HG03354 (cell line): ENCODE measurements around the gene ADH1B.
"Not testable (repeated sequence)": the region's sequence is repeated elsewhere in the genome, so short reads cannot be mapped to it uniquely, and the experiment has no call there.

Experiments
- ATAC-seq: cut with Tn5 transposase; IDR thresholded peaks from one replicate; pipeline ENCODE4 v1.9.1; 2021; ENCODE audit warnings: mild to moderate bottlenecking; ENCODE audit not compliant: unreplicated experiment, poor library complexity, severe bottlenecking

The ADH1B gene

DNA sequence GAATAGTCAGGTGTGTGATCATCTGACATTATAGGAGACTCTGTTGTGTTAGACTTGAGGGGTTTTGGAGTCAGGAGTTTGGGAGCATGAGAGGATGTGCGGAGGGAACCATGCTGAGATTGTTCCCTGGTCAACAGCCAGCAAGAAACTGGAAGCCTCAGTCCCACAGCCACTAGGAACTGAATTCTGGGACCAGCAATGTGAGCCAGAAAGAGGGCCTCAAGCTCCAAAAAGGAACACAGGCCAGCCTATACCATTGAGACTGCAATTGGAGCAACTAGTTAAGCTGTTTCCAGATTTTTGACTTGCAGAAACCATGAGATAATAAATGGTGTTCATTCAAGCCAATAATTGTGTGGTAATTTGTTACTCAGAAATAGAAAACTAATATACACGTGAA, 8.7 kb upstream of the ADH1B start:
- ATAC-seq = no peak

DNA sequence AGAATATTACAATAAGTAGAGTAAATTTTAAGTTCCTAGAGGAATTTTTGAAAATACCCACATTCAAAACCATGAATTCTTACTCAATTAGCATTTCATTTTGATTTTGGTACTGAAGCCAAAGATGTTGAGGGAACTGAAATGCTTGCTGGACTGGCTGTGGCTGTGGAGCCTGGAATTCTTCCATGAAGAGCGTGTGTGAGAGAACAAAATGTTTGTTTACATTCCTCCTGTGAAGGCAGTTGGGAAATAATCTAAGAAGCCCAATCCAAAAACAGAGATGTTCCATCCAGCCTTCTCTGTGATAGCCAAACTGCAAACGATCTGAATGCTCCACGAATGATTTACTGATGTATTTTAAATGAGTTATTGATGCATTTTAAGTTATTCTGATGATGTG, 3.8 kb upstream of the ADH1B start:
- no peak for ATAC-seq

DNA sequence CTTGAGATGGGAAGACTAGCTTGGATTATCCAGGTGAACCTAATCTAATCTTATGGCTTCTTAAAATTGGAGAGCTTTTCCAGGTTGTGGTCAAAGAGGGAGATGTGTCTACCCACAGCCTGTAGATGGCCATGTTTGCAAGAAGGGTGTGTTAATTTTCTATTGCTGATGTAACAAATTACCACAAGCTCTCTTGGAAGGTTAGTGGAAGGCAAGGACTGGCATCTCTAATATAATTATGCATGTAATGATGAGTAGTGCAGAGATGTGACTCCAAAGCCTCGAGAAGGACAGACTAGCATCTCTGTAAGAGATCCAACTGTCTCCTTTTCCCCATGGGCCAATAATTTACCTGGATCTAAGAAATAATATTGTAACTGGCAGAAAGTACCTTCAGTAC, 3.2 kb upstream of the ADH1B start:
- ATAC-seq = no peak

DNA sequence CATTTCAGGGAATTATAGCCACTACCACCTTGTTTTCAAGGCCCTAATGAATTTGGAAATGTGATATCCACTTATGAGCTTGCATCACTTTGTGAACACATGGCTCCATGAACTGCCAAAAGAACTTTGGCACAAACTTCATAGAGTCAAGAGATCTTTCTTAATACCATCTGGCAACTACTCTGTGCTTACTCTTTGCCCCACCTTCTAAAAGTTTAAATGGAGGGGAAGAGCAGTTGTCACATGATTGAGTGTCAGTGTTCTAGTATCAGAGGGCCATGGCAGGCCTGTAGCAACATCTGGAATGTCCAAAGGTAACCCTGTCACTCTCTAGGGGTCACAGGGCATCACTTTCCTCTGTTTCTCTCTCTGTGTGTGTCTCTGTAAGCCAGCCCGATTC, 2.6 kb upstream of the ADH1B start:
- ATAC-seq = no peak

DNA sequence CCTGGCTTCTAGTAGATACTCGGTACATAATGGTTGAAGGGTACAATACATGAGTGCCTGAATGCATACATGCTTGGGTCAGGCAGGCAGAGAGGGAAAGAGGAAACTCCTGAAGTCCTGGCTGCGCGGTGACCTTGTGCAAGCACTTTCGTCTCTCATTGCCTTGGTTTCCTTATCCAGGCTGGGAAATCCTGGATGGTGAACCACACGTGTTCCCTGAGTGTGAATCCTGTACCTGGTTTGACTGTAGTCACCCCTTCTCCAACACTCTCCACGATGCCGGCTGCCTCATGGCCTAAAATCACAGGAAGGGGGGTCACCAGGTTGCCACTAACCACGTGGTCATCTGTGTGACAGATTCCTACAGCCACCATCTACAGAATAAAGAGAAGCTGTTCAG, 3.4 kb downstream of the ADH1B start:
- not testable (repeated sequence) for ATAC-seq

DNA sequence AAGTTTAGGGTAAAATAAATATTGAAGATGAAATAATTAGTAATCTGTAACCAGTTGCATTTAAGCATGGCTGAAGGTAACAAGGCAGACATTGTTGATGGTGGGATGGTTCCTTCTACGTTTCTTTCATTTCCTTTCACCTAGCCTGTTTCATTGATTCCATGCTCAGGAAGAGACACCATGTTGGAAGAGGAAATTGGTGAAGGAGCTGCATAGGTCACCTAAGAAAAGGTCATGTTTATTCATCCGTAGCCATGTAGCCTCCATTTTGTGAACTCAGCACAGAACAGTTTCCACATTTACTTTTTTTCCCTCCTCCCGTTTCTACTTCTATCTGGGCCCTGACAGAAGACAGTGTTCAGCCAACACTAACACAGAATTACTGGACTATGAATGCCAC, 3.8 kb downstream of the ADH1B start:
- no peak for ATAC-seq

DNA sequence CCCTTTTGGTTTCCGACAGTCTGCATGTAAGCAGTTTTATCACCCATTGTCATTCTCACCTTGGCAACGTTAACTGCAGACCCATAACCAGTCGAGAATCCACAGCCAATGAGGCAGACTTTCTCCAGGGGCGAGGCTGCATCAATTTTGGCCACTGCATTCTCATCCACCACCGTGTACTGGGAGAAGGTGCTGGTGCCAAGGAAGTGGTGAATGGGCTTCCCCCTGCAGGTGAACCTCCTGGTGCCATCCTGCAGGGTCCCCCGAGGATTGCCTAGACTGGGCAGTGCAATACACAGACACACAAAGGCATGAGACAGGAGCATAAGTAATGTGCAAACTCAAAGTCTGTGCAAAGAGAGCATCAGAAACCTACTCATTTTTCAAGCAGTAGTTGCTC, 5.4 kb downstream of the ADH1B start:
- ATAC-seq = no peak

DNA sequence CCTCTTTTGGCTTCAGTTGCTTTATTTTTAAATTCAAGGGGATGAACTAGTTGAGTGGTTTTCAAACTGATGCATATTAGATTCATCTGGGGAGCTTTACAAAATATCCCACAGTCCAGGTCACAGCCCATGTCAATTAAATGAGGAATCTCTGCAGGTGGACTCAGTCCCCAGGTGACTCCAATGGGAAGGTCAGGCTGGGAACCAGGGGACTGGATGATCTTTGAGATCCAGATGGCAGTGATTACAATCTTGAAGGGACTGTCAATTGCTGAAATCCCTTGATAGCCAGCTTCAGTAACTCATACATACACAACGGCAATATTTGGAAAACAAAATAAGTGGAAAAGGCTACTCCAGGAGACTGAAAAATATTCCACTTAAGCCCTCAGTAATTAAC, 7.0 kb downstream of the ADH1B start:
- ATAC-seq = no peak

DNA sequence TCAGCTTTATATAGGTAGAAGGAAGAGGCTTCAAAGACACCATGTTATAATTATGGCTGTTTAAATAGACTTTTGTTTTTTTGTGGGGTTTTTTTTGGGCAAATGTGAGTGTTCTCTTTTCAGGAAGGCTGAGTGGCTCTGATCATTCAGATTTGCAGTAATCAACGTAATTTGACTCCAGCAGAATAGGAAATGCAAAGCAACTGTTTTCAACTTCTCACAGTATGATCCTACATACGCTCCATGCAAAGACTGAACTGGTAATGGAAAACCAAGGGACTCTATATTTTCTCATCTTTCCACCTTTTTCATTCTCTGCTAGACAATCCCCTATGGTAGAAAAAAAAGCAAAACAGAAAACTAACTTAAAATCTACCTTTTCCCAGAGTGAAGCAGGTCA, 10.8 kb downstream of the ADH1B start:
- no peak for ATAC-seq

DNA sequence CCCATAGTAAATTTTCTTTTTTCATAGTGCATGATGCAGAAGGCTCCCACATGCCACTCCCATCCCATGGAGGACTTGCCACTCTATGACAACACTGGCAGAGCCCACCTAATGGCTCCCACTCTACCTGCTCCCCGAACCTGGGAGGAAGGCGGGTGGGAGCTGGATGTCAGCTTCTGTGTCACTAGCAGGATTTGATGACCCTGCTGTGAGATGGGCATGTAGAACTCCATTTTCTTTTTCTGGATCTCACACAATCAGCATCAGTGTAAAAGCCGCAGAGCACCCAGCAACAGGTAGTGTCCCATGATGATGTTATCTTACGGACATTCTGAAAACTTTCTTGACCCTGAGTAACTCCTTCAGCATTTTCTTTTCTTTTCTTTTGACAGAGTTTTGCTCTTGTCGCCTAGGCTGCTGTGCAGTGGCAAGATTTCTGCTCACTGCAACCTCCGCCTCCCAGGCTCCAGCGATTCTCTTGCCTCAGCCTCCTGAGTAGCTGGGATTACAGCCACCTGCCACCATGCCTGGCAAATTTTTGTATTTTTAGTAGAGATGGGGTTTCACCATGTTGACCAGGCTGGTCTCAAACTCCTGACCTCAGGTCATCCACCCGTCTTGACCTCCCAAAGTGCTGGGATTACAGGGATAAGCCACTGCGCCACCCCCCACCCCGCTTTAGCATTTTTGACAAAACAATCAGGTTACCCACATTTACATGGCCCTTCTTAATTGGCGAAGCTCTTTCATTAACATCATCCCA, 15.4 kb downstream of the ADH1B start:
- no peak for ATAC-seq

DNA sequence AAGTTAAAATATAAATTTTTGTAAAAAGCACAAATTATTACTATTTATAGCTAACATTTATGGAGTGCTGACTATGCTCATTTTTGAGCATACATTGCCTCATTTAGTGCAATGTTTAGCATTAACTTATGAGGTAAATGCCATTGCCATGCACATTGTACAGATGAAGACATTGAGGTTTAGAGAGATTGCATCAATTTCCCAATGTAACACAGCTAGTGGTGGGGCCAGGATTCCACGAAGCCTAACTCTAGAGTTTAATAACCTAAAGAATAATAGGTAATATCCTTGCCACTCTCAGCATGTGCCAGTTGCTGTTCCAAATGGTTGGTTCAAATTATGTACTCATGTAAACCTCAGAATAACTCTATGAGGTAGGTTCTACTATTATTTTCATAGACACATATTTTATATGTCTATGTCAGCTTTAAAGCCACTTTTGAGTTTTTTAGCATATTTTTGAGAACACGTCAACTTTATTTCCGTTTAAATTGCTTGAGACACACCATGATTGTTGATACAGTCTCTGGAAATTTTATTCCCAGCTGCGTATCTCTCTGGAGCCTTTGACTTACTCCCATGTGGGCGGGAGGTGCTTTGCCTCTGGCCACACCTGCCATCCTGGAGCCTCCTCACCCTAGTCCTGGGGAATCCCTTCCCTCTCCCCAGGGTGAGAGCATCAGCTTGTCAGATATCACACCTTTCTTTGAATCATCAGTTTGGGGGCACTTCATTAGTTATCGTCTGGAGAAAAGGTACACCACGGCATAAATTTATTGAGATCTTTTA, 19.6 kb downstream of the ADH1B start:
- no peak for ATAC-seq

DNA sequence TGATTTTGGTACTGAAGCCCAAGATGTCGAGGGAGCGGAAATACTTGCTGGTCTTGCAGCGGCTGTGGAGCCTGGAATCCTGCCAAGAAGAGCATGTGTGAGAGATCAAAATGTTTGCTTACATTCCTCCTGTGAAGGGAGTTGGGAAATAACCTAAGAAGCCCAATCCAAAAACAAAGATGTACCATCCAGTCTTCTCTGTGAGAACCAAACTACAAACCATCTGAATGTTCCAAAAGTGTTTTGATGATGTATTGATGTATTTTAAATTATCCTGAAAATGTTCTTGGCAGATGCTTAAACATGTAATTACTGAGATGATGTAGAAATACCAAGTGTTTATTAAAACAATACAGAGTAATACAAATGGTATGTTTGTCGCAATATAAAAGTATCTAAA, 20.3 kb downstream of the ADH1B start:
- no peak for ATAC-seq

DNA sequence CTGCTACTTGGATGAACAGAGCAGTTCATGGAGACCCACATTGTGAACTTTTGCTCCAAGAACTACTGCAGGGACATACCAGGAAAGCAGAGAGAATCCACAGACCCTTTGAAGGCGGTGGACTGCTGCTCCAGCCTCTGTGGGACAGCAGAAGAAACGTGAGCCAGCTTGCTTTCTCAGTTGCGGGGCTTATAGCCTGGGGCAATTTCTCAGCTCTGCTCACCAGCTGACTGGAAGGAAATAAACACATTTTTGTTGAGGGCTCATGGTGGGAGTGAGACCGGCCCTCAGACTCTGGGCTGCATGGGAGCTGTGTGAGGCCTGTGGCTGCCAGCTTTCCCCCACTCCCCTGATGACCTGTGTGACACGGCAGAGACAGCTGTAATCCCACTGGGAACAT, 27.8 kb downstream of the ADH1B start:
- ATAC-seq = no peak

DNA sequence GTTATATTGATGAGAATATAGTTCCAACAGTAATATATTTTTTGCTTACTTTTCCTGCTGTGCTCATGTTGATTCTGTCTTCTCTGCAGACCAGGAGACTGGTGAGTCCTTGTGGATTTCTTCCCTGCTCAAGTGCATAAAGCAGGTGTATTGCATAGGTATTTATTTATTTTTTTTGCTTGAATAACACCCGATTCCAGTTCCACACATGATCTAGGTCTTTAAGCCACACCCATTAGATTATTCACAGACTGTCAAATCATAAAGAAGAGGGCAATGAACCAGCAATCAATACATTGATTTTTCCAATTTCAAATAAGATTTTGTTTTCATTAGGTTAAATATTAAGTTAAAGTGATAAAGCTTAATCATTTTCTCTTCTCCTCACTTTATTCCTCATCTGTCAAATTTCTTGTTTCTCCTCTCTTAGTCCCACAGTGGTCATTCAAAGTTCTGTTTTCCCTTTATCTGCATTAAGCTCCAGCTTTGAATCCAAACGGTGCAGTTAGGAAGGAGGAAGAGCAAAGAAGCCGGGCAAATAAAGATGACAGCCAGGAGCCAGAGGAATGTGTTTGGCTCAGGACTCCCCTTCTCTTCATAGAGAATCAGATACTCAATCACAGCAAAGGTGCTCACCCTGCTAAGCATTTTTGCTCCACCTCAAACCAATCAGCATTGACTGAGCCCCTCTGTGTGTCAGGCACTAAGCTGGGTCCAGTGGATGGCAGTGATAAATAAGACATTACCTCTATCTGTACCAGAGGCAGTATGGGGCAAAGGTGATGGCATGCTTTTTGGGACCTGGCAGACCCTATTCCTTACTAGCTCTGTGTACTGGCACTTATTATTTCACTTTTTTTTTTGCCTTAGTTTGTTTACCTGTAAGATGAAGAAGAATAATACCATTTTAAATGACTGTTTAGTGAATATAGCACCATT, 30.1 kb downstream of the ADH1B start, which contains the start of gene ADH1A:
TSS of gene ADH1A (minus strand) at position 138 of the 939 bp plus-strand sequence. CDS start at position 67, 71 bp downstream.
- no peak for ATAC-seq

DNA sequence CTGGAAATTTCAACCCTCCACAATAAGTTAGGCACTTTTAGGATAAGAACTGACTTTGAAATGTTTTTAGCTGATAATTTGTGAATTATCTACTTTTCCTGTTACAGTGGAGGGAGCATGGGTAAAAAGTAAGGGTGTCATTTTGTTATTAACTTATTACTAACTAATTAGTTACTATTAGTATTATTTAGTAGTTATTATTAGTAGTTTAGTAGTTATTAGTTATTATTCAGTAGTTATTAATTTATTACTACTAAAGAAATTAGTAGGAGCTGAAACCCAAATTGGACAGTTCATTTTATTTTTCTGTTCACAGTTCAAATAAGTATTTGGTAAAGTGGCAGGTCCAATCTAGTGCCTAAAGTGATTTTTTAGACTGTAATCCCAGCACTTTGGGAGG, 35.8 kb downstream of the ADH1B start:
- no peak for ATAC-seq

DNA sequence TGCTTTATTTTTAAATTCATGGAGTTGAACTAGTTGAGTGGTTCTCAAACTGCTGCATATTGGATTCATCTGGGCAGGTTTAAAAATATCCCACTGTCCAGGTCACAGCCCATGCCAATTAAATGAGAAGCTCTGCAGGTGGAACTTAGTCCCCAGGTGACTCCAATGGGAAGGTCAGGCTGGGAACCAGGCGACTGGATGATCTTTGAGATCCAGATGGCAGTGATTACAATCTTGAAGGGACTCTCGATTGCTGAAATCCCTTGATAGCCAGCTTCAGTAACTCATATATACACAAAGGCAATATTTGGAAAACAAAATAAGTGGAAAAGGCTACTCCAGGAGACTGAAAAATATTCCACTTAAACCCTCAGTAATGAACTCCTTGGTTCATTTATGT, 38.5 kb downstream of the ADH1B start:
- ATAC-seq = no peak

DNA sequence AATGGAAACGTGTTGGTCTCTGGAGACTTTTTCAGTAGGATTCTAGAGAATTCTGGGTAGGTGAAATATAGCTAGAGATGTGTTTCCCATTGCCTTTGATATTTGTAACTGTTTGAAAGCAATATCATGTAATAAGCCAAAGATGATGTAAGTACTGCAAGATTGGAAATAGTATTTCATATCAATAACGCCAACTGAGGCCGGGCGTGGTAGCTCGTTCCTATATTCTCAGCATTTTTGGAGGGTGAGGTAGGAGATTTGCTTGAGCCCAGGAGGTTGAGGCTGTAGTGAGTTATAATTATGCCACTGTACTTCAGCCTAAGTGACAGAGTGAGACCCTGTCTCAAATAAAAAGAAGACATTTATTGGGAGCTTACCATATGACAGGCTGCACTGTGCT, 39.9 kb downstream of the ADH1B start:
- no peak for ATAC-seq

DNA sequence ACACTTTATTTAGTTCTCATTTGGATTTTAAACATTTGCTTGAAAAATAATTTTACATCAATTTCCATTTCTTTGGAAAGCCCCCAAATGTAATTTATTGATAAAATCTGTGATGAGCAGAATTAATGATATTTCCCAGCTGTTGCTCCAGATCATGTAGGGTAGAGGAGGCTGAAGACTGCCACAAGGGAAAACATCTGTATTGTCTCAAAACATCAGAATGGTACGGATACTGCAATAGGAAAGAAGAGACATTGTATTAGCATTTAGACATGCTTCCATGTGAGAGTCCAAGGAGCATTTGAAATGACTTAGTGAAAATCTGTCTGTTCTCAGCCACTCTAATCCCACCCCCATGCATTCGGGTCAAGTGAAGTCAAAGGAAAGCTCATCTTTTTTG, 44.8 kb downstream of the ADH1B start:
- no peak for ATAC-seq

DNA sequence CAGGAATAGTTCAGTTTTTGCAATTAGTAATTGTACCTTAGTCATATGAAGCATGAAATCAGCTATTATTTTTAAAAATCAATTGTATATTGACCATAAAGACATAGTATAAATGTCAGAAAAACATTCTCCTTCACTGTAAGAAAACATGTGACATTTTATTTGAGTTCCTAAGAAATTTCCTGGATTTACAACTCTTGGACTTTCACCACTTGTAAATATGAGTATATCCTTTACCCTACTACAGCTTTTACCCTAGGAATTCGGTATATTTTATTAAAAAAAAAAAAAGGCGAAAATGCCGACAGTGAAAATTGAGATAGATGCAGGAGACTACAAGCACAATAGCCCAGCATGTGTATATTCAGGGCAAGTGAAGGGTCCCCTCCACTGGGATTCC, 45.3 kb downstream of the ADH1B start:
- ATAC-seq = no peak

DNA sequence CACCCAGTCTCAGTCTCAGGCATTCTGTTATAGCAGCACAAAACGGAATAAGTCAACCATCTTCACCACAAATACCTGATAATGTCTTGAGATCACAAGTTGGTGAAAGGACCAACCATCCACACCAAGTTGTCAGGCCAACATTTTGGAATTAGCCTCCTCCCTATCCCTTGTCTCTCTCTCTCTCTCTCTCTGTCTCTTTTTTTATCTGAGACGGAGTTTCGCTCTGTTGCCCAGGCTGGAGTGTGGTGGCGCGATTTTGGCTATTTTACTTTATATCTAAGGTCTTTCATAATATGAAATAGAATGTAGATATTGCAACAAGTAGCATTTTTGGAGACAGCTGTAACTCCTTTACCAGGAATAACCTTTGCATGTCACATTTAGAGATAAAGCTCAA, 46.2 kb downstream of the ADH1B start:
- ATAC-seq = no peak
